Neuronal stem cell (in vitro differentiated cells): ENCODE data around the gene FGB.

Experiments
- DNase-seq: peaks from one replicate; pipeline ENCODE4 v3.0.0-alpha.2; 2013; ENCODE audit warnings: low spot score
- H2AFZ ChIP-seq: one replicate; pipeline ENCODE4 v1.6.1; 2013; ENCODE audit warnings: mild to moderate bottlenecking, low read length, inconsistent platforms
- H2AK5ac ChIP-seq: 2 replicates; pipeline ENCODE4 v1.6.1; 2013; ENCODE audit warnings: low read depth, mild to moderate bottlenecking, inconsistent platforms, low read length, moderate library complexity, mixed read lengths
- H2BK120ac ChIP-seq: 2 replicates; pipeline ENCODE4 v1.6.1; 2013; ENCODE audit warnings: low read depth, mild to moderate bottlenecking, inconsistent platforms, low read length, moderate library complexity, mixed read lengths
- H2BK12ac ChIP-seq: one replicate; pipeline ENCODE4 v1.6.1; 2013; ENCODE audit warnings: low read length, inconsistent platforms
- H2BK15ac ChIP-seq: 2 replicates; pipeline ENCODE4 v1.6.1; 2013; ENCODE audit warnings: mild to moderate bottlenecking, low read length, inconsistent platforms, mixed read lengths
- H2BK5ac ChIP-seq: one replicate; pipeline ENCODE4 v1.6.1; 2013; ENCODE audit warnings: inconsistent platforms, mild to moderate bottlenecking, low read length, moderate library complexity
- H3K14ac ChIP-seq: one replicate; pipeline ENCODE4 v1.6.1; 2013; ENCODE audit warnings: low read length, inconsistent platforms
- H3K18ac ChIP-seq: 2 replicates; pipeline ENCODE4 v1.6.1; 2013; ENCODE audit warnings: low read length, inconsistent platforms
- H3K23ac ChIP-seq: 2 replicates; pipeline ENCODE4 v1.6.1; 2013; ENCODE audit warnings: low read depth, mild to moderate bottlenecking, mixed read lengths, low read length, inconsistent platforms; ENCODE audit not compliant: poor library complexity
- H3K27ac ChIP-seq: replicated peaks from 3 replicates; pipeline ENCODE4 v1.5.1; 2013; ENCODE audit warnings: low read length, inconsistent platforms
- H3K27me3 ChIP-seq, 3 experiments: 2 replicates each; pipeline ENCODE4 v1.6.1; 2013; ENCODE audit warnings: low read length in 3 of 3, mild to moderate bottlenecking in 2 of 3, inconsistent platforms in 1 of 3, low read depth in 1 of 3, mixed read lengths in 1 of 3, moderate library complexity in 1 of 3; ENCODE audit not compliant: control insufficient read depth in 3 of 3, insufficient read depth in 3 of 3
- H3K36me3 ChIP-seq, 2 donors: replicated peaks in 1 of 2; 2 replicates each; pipeline ENCODE4 v1.6.1; 2013; ENCODE audit warnings: low read length in 2 of 2; ENCODE audit not compliant: control insufficient read depth in 2 of 2, insufficient read depth in 2 of 2
- H3K4ac ChIP-seq: 2 replicates; pipeline ENCODE4 v1.6.1; 2013; ENCODE audit warnings: inconsistent platforms, mild to moderate bottlenecking, low read length, moderate library complexity
- H3K4me1 ChIP-seq, 2 donors: 1 replicate in 1 of 2; 2 replicates in 1 of 2; pipeline ENCODE4 v1.6.1; 2013; ENCODE audit warnings: low read length in 2 of 2, low read depth in 1 of 2; ENCODE audit not compliant: control insufficient read depth in 2 of 2, insufficient read depth in 1 of 2
- H3K4me2 ChIP-seq: one replicate; pipeline ENCODE4 v1.6.1; 2013; ENCODE audit warnings: mild to moderate bottlenecking, low read length, inconsistent platforms; ENCODE audit not compliant: insufficient read depth, poor library complexity, severe bottlenecking
- H3K4me3 ChIP-seq, 2 donors: 2 replicates each; pipeline ENCODE4 v1.5.1; 2013; ENCODE audit warnings: low read length in 2 of 2, mild to moderate bottlenecking in 2 of 2, inconsistent platforms in 1 of 2, moderate library complexity in 1 of 2
- H3K79me1 ChIP-seq: one replicate; pipeline ENCODE4 v1.6.1; 2013; ENCODE audit warnings: low read depth, mild to moderate bottlenecking, inconsistent platforms, low read length, moderate library complexity
- H3K9ac ChIP-seq: one replicate; pipeline ENCODE4 v1.6.1; 2013; ENCODE audit warnings: mild to moderate bottlenecking, low read depth, low read length, inconsistent platforms; ENCODE audit not compliant: poor library complexity
- H3K9me3 ChIP-seq, 2 donors: replicated peaks in 1 of 2; 2 replicates each; pipeline versions ENCODE3 to v1.6.1; 2013; ENCODE audit warnings: low read length in 2 of 2, mild to moderate bottlenecking in 2 of 2, inconsistent platforms in 1 of 2, low read depth in 1 of 2, mixed read lengths in 1 of 2, moderate library complexity in 1 of 2; ENCODE audit not compliant: control insufficient read depth in 2 of 2, insufficient read depth in 1 of 2
- H4K8ac ChIP-seq: one replicate; pipeline ENCODE4 v1.6.1; 2013; ENCODE audit warnings: low read depth, mild to moderate bottlenecking, inconsistent platforms, low read length, moderate library complexity
- H4K91ac ChIP-seq: one replicate; pipeline ENCODE4 v1.6.1; 2013; ENCODE audit warnings: low read length, low read depth, mild to moderate bottlenecking, inconsistent platforms; ENCODE audit not compliant: poor library complexity
- WGBS, 2 donors: extraction: QIAGEN DNeasy Blood & Tissue Kit; methylation state at CpG; one replicate each; pipeline ENCODE4 v1.1.7; 2013; ENCODE audit warnings: missing lambda C conversion rate in 2 of 2, mixed read lengths in 1 of 2; ENCODE audit not compliant: insufficient read length in 2 of 2, insufficient replicate concordance in 1 of 2; ENCODE audit errors: extremely low coverage in 2 of 2; 5-methylcytosine and 5-hydroxymethylcytosine counted together

Gene FGB

GRCh38 chr4:154584259-154584658 lies 21.4 kb downstream of the FGB start:
- no peak overlapping the region for H2AFZ ChIP-seq
- no peak overlapping the region for H3K4me3 ChIP-seq
- no peak overlapping the region for H3K14ac ChIP-seq
- H3K9me3 ChIP-seq = no peaks in the 10 kb centered on the region
- peaks cover 0 to under 1% of the 10 kb centered on the region in 2 donors for H3K4me1 ChIP-seq
- H2AK5ac ChIP-seq = no peak overlapping the region
- no peak overlapping the region for H3K9ac ChIP-seq
- no CpG with 5 or more reads among the region's 5 CpGs for WGBS, 2 donors
- H3K18ac ChIP-seq = no peak overlapping the region
- H3K79me1 ChIP-seq = peaks cover 1% of the 10 kb centered on the region
- H3K4me2 ChIP-seq = no peak overlapping the region
- no peak overlapping the region for H2BK12ac ChIP-seq
- H2BK120ac ChIP-seq = no peak overlapping the region
- no peak overlapping the region for H3K27ac ChIP-seq
- H3K27me3 ChIP-seq = peaks cover 0 to 4% (median 0%) of the 10 kb centered on the region in 3 experiments
- no peak overlapping the region for H3K23ac ChIP-seq
- H3K4ac ChIP-seq = no peak overlapping the region
- H2BK5ac ChIP-seq = no peak overlapping the region
- H3K36me3 ChIP-seq = no peaks in the 10 kb centered on the region
- H4K8ac ChIP-seq = no peak overlapping the region
- H2BK15ac ChIP-seq = no peak overlapping the region
- no peak overlapping the region for H4K91ac ChIP-seq
- no peak for DNase-seq

- Histone ChIP-seq H3K9me3 (no peaks in the 10 kb centered on the region), H3K4me3 (no peak overlapping the region), H2AFZ (no peak overlapping the region), H3K4ac (no peak overlapping the region), H4K91ac (no peak overlapping the region), H3K4me2 (no peak overlapping the region), H3K27ac (no peak overlapping the region), H3K27me3 (peaks cover 0 to 6% (median 0%) of the 10 kb centered on the region in 3 experiments), H3K23ac (no peak overlapping the region), H2AK5ac (no peak overlapping the region), H3K79me1 (no peaks in the 10 kb centered on the region), H3K14ac (no peak overlapping the region), H2BK5ac (no peak overlapping the region), H3K4me1 (peaks cover 0 to 6% of the 10 kb centered on the region in 2 donors), H4K8ac (no peak overlapping the region), H3K18ac (no peak overlapping the region), H3K36me3 (no peaks in the 10 kb centered on the region), H2BK15ac (no peak overlapping the region), H2BK12ac (no peak overlapping the region), H3K9ac (no peak overlapping the region), H2BK120ac (no peak overlapping the region)
- WGBS, 2 donors = no CpG with 5 or more reads among the region's 10 CpGs
- no peak for DNase-seq
Measured at GRCh38 chr4:154585369-154586018, 22.7 kb downstream of the FGB start.

GRCh38 chr4:154586296-154587033 lies 23.7 kb downstream of the FGB start:
- H3K4me3 ChIP-seq = no peak overlapping the region

GRCh38 chr4:154588198-154588597 lies 25.4 kb downstream of the FGB start:
- Histone ChIP-seq H2AFZ (no peak overlapping the region), H2BK12ac (no peak overlapping the region), H3K79me1 (no peaks in the 10 kb centered on the region), H3K4me2 (no peak overlapping the region), H3K27me3 (peaks cover 0 to 7% (median 0%) of the 10 kb centered on the region in 3 experiments), H2BK5ac (no peak overlapping the region), H2BK15ac (no peak overlapping the region), H3K4me3 (no peak overlapping the region), H4K91ac (no peak overlapping the region), H2BK120ac (no peak overlapping the region), H3K4ac (no peak overlapping the region), H2AK5ac (no peak overlapping the region), H4K8ac (no peak overlapping the region), H3K4me1 (peaks cover 0 to 8% of the 10 kb centered on the region in 2 donors), H3K9me3 (no peaks in the 10 kb centered on the region), H3K14ac (no peak overlapping the region), H3K23ac (no peak overlapping the region), H3K9ac (no peak overlapping the region), H3K36me3 (no peaks in the 10 kb centered on the region), H3K27ac (no peak overlapping the region), H3K18ac (no peak overlapping the region)
- WGBS, 2 donors = no CpG with 5 or more reads among the region's 2 CpGs
- no peak for DNase-seq

More at GRCh38 chr4:154586296-154587033, 23.7 kb downstream of the FGB start:
- H2BK15ac ChIP-seq = no peak overlapping the region
- no peak overlapping the region for H2AFZ ChIP-seq
- H3K9me3 ChIP-seq = no peaks in the 10 kb centered on the region
- no peak overlapping the region for H2AK5ac ChIP-seq
- H3K27me3 ChIP-seq = peaks cover 0 to 7% (median 0%) of the 10 kb centered on the region in 3 experiments
- H3K9ac ChIP-seq = no peak overlapping the region
- H2BK120ac ChIP-seq = no peak overlapping the region
- H3K14ac ChIP-seq = no peak overlapping the region
- H3K79me1 ChIP-seq = no peaks in the 10 kb centered on the region
- H3K4ac ChIP-seq = no peak overlapping the region
- no peak overlapping the region for H3K23ac ChIP-seq
- no peak overlapping the region for H3K18ac ChIP-seq
- H2BK5ac ChIP-seq = no peak overlapping the region
- no peak overlapping the region for H4K8ac ChIP-seq
- WGBS, 2 donors = no CpG with 5 or more reads among the region's 13 CpGs
- DNase-seq = no peak
- no peak overlapping the region for H2BK12ac ChIP-seq
- H4K91ac ChIP-seq = no peak overlapping the region
- H3K4me2 ChIP-seq = no peak overlapping the region
- peaks cover 0 to 8% of the 10 kb centered on the region in 2 donors for H3K4me1 ChIP-seq
- no peak overlapping the region for H3K27ac ChIP-seq
- H3K36me3 ChIP-seq = no peaks in the 10 kb centered on the region
